Upper lobe of right lung (tissue), 1 donor: ENCODE results near the gene OGFOD2. TPM values are rescaled to one million over a fixed set of nuclear protein-coding genes. Genes with fewer than 3 reads are reported as not detected.
A peak's percentile ranks its signal among the peaks of the same experiment; 100 is the strongest.

ENCODE experiments used
- ATAC-seq: fragments of 200-7000 bp; cut with Tn5 transposase; one replicate; pipeline ENCODE4 v1.9.1; 2020; ENCODE audit warnings: mild to moderate bottlenecking, moderate library complexity
- DNase-seq: peaks from one replicate; pipeline ENCODE4 v3.0.0-alpha.2; 2020
- H3K27ac ChIP-seq: fragments of 200-600 bp; one replicate; pipeline ENCODE4 v1.8.0; 2022
- H3K27me3 ChIP-seq: fragments of 200-600 bp; one replicate; pipeline ENCODE4 v1.8.0; 2022; ENCODE audit warnings: mild to moderate bottlenecking
- H3K36me3 ChIP-seq: fragments of 200-600 bp; one replicate; pipeline ENCODE4 v1.8.0; 2022
- H3K4me1 ChIP-seq: fragments of 200-600 bp; one replicate; pipeline ENCODE4 v1.8.0; 2022
- H3K4me3 ChIP-seq: fragments of 200-600 bp; one replicate; pipeline ENCODE4 v1.8.0; 2022; ENCODE audit warnings: mild to moderate bottlenecking
- H3K9me3 ChIP-seq: fragments of 200-600 bp; one replicate; pipeline ENCODE4 v1.8.0; 2022
- CTCF ChIP-seq: fragments of 200-600 bp; IDR thresholded peaks from one replicate; pipeline ENCODE4 v1.8.0; 2022; ENCODE audit warnings: antibody characterized with exemption
- intact Hi-C: fragments of 100-400 bp; cut with DNase I; formaldehyde crosslinking; loops from one replicate; pipeline ENCODE4 v1.11.0; 2022
- total RNA-seq: library from RNA; stranded (reverse); fragmentation: NEBNext Ultra II Directional; extraction: Animal tissue kit (Norgen Biotek cat#: 25700); gene quantifications from one replicate; pipeline ENCODE4 v1.2.1, GENCODE V29; 2021
- donor health status: DM: no; HTN: yes; CAD: no; lungs with severe emphysema.

OGFOD2 gene
- total RNA-seq, 1 donor from 2014 or later, result 13.7 TPM

DNA sequence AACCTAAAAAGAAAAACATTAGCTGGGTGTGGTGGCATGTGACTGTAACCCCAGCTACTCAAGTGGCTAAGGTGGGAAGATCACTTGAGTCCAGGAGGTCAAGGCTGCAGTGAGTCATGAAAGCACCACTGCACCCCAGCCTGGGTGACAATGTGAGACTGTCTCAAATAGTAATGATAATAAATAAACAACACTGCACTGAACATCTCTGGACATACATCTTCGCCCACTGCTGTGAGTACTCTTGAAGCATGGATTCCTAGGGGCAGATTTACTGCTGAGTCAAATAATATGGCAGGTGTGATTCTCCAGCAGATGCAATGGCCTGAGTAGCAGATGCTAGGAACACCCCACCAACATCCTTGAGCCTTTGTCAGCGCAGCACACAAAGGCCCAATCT is 32.4 kb upstream of the OGFOD2 start:
- peaks cover 21% of the 10 kb centered on the region for H3K4me1 ChIP-seq

DNA sequence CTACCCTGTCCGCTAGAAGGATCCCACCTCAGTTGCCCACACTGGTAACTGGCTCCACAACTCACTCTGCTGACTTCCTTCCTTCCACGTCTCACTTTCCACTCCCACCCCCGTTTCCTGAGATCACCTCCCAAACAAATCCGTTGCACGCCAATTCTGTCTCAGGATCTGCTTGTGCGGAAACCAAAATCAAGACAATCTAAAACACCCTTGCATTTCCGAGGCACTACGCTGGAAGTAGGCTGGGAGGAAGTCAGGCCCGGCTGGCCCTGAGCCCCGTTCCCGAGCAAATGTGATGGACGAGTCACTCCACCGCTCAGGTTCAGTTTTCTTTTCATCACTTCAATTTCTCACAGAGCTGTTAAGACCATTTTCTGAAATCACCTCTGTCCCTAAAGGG is 31.8 kb upstream of the OGFOD2 start:
- Histone ChIP-seq H3K27me3 (no peaks in the 10 kb centered on the region), H3K9me3 (no peaks in the 10 kb centered on the region), H3K4me1 (peaks cover 21% of the 10 kb centered on the region), H3K27ac (peak overlapping the region; percentile 32), H3K4me3 (no peak overlapping the region), H3K36me3 (no peaks in the 10 kb centered on the region)
- intact Hi-C loops, result no loop called here
- no peak for TF ChIP-seq CTCF
- DNase-seq, result no peak
- no peak for ATAC-seq

More for the DNA sequence above, 32.4 kb upstream of the OGFOD2 start:
- Histone ChIP-seq H3K4me3 (no peak overlapping the region), H3K36me3 (no peaks in the 10 kb centered on the region), H3K27me3 (no peaks in the 10 kb centered on the region), H3K9me3 (no peaks in the 10 kb centered on the region), H3K27ac (peak overlapping the region; percentile 32)
- ATAC-seq, result no peak
- intact Hi-C loops, result no loop called here
- no peak for TF ChIP-seq CTCF
- no peak for DNase-seq

GRCh38 chr12:122944605-122945592 is 30.1 kb upstream of the OGFOD2 start:
- no peaks in the 10 kb centered on the region for H3K27me3 ChIP-seq
- peaks cover 21% of the 10 kb centered on the region for H3K4me1 ChIP-seq
- TF ChIP-seq CTCF, result no peak
- no peak overlapping the region for H3K27ac ChIP-seq
- H3K4me3 ChIP-seq, result no peak overlapping the region
- intact Hi-C loops, result no loop called here
- no peaks in the 10 kb centered on the region for H3K9me3 ChIP-seq
- DNase-seq, result no peak
- no peaks in the 10 kb centered on the region for H3K36me3 ChIP-seq
- ATAC-seq, result no peak

DNA sequence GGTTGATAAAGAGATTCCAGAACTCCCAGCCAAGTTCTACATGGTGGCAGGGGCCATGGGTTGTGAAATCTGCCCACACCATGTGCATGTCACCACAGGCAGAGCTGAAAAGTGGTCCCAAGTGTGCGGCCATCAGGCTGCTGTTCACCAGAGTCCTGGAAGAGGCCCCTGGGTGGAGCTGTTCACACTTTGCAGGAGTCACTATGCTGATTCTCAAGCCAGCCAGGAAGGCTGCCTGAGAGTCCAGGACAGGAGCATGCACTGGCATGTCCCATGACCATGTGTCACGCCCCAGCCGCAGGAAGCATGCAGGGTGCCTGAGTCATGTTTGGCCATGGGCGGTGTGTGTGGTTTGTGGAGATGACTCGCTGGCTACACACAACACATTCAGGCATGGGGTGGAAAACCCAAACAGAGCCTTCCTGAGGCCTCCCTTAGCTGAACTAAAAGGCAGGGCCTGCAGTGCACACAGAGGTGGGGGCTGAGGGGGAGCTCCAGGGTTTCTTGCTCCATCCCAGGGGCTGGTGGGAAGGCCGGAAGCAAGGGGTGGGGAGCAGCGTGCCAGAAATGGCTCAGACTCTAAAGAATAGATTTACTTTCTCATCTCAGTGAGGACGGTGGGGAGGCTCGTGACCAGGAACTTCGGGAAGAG is 28.2 kb upstream of the OGFOD2 start:
- DNase-seq (peak; percentile 91), ATAC-seq (peak; percentile 90)
- H3K27me3 ChIP-seq, result no peaks in the 10 kb centered on the region
- H3K27ac ChIP-seq, result peak overlapping the region; percentile 77
- no peaks in the 10 kb centered on the region for H3K9me3 ChIP-seq
- H3K4me3 ChIP-seq, result no peak overlapping the region
- peaks cover 21% of the 10 kb centered on the region for H3K4me1 ChIP-seq
- TF ChIP-seq CTCF, result peak; percentile 36
- intact Hi-C loops, result no loop called here
- H3K36me3 ChIP-seq, result no peaks in the 10 kb centered on the region

- peak overlapping the region; percentile 77 for H3K27ac ChIP-seq
Observed at GRCh38 chr12:122947352-122947792, 27.7 kb upstream of the OGFOD2 start.

More at GRCh38 chr12:122947352-122947792, 27.7 kb upstream of the OGFOD2 start:
- ATAC-seq, result peak; percentile 61
- no peaks in the 10 kb centered on the region for H3K27me3 ChIP-seq
- TF ChIP-seq CTCF, result peak; percentile 31
- no peaks in the 10 kb centered on the region for H3K9me3 ChIP-seq
- H3K4me3 ChIP-seq, result no peak overlapping the region
- intact Hi-C loops, result no loop called here
- H3K4me1 ChIP-seq, result peaks cover 17% of the 10 kb centered on the region
- peak; percentile 79 for DNase-seq
- no peaks in the 10 kb centered on the region for H3K36me3 ChIP-seq
